ENCODE data around the gene BRIP1.
"Not testable (repeated sequence)": the region's sequence is repeated elsewhere in the genome, so short reads cannot be mapped to it uniquely, and the experiment has no call there.

The BRIP1 gene

GRCh38 chr17:61862105-61862574 lies 1.2 kb downstream of the BRIP1 start:
- no peak for DNase-seq

- DNase-seq, result not testable (repeated sequence)
These were observed 2.9 kb downstream of the BRIP1 start for GRCh38 chr17:61860397-61860796.

GRCh38 chr17:61856035-61856434 lies 7.3 kb downstream of the BRIP1 start:
- DNase-seq, result no peak

GRCh38 chr17:61852857-61853256 lies 10.5 kb downstream of the BRIP1 start:
- no peak for DNase-seq

- DNase-seq, result no peak
These were observed 13.7 kb downstream of the BRIP1 start for GRCh38 chr17:61849674-61850073.

GRCh38 chr17:61848896-61849295 lies 14.4 kb downstream of the BRIP1 start:
- DNase-seq, result no peak

- DNase-seq, result no peak
These were observed 15.1 kb downstream of the BRIP1 start for GRCh38 chr17:61848247-61848646.

GRCh38 chr17:61847659-61848058 lies 15.7 kb downstream of the BRIP1 start:
- no peak for DNase-seq

- DNase-seq, result no peak
These were observed 16.5 kb downstream of the BRIP1 start for GRCh38 chr17:61846761-61847375.

- DNase-seq, result no peak
These were observed 17.2 kb downstream of the BRIP1 start for GRCh38 chr17:61846088-61846487.

GRCh38 chr17:61843435-61843834 lies 19.9 kb downstream of the BRIP1 start:
- DNase-seq, result no peak

- DNase-seq, result no peak
These were observed 20.4 kb downstream of the BRIP1 start for GRCh38 chr17:61842899-61843298.

- no peak for DNase-seq
These were observed 24.0 kb downstream of the BRIP1 start for GRCh38 chr17:61839300-61839786.

GRCh38 chr17:61837175-61838051 lies 25.9 kb downstream of the BRIP1 start:
- peak; percentile 2 for DNase-seq

- no peak for DNase-seq
These were observed 26.8 kb downstream of the BRIP1 start for GRCh38 chr17:61836266-61837174.

GRCh38 chr17:61835606-61836005 lies 27.7 kb downstream of the BRIP1 start:
- DNase-seq, result no peak

GRCh38 chr17:61834610-61835009 lies 28.7 kb downstream of the BRIP1 start:
- no peak for DNase-seq

GRCh38 chr17:61833536-61834193 lies 29.7 kb downstream of the BRIP1 start:
- DNase-seq, result no peak

- no peak for DNase-seq
These were observed 30.9 kb downstream of the BRIP1 start for GRCh38 chr17:61832463-61832862.

GRCh38 chr17:61831099-61831498 lies 32.2 kb downstream of the BRIP1 start:
- DNase-seq, result no peak

GRCh38 chr17:61828694-61829093 lies 34.6 kb downstream of the BRIP1 start:
- DNase-seq, result no peak

- no peak for DNase-seq
These were observed 35.5 kb downstream of the BRIP1 start for GRCh38 chr17:61827649-61828395.
